Neutrophil (primary cell): Measurements from ENCODE around the gene PRR7.
"Not testable (repeated sequence)": the region's sequence is repeated elsewhere in the genome, so short reads cannot be mapped to it uniquely, and the experiment has no call there.

Experiments used
- H3K27ac ChIP-seq: fragments of 200-600 bp; sonication (generic); 2 replicates; pipeline ENCODE4 v1.5.1; 2016; ENCODE audit warnings: mild to moderate bottlenecking, moderate library complexity
- H3K27me3 ChIP-seq: fragments of 200-600 bp; sonication (generic); 2 replicates; pipeline ENCODE4 v1.6.0; 2016; ENCODE audit warnings: mild to moderate bottlenecking
- H3K36me3 ChIP-seq: fragments of 200-600 bp; sonication (generic); 2 replicates; pipeline ENCODE4 v1.5.1; 2017
- H3K4me1 ChIP-seq, 2 experiments: fragments of 200-600 bp in 1 of 2; sonication (generic) in 1 of 2; 1 replicate in 1 of 2; 2 replicates in 1 of 2; pipeline versions ENCODE4 v1.5.1 to v1.6.1; 2013 to 2016; ENCODE audit warnings: low read depth in 1 of 2, low read length in 1 of 2, mild to moderate bottlenecking in 1 of 2, moderate library complexity in 1 of 2; ENCODE audit not compliant: control insufficient read depth in 1 of 2, insufficient read depth in 1 of 2
- H3K4me3 ChIP-seq, 2 experiments: fragments of 200-600 bp in 1 of 2; sonication (generic) in 1 of 2; 1 replicate in 1 of 2; 2 replicates in 1 of 2; pipeline ENCODE4 v1.5.1; 2013 to 2016; ENCODE audit warnings: low read depth in 1 of 2, low read length in 1 of 2, mild to moderate bottlenecking in 1 of 2, moderate library complexity in 1 of 2
- H3K9me3 ChIP-seq: fragments of 200-600 bp; sonication (generic); 2 replicates; pipeline ENCODE4 v1.5.1; 2016
- TF ChIP-seq, protein P1 (sequence below): fragments of 200-600 bp; sonication (generic); IDR thresholded peaks from 2 replicates; pipeline ENCODE4 v1.5.1; 2016; ENCODE audit warnings: antibody characterized with exemption

PRR7 gene

DNA sequence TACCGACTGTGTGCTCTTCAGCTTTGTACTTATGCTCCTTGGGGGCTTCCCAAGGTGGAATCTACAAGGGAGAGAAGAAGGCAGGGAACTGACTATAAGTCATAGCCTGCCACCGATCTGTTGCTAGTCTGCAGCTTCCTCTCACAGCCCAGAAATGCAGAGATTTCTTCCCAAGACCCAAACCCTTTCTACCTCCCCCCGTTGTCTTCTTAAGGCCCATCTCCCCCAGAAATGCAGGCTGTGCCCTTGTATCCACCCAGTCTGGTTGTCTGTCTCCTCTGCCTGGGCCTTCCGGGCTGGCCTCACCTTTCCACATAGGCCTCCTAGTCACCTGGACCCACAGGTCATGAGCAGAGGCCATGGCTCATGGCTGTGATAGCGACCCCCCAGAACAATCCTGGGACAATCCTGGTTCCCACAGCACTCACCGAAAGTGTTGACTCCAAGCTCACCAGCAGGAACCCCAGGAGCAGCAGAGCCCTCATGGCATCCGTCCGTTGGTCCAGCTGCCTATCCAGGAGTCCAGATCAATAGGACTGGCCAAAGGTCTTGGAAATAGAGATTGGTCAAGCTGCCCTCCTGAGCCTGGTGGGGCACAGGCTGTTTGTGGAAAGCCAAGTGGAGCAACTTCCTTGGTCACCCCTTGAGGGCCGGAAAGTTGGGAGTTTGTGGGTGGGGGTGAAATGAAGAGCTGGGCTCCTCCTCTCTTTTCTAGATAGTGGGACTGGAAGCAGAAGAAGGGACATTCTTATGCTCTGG lies 37.4 kb upstream of the PRR7 start, which contains the start of gene F12:
F12 (minus strand) TSS at position 522 of the 759 bp plus-strand sequence; CDS start at position 485, 37 bp downstream.
- Histone ChIP-seq H3K27me3 (no peaks in the 10 kb centered on the region), H3K9me3 (no peaks in the 10 kb centered on the region), H3K36me3 (no peaks in the 10 kb centered on the region), H3K4me3 (no peak within 1 kb of the TSS), H3K4me1 (peaks cover 47 to 56% of the 10 kb centered on the region in 2 experiments), H3K27ac (no peak within 1 kb of the TSS)
- TF ChIP-seq, protein P1, sequence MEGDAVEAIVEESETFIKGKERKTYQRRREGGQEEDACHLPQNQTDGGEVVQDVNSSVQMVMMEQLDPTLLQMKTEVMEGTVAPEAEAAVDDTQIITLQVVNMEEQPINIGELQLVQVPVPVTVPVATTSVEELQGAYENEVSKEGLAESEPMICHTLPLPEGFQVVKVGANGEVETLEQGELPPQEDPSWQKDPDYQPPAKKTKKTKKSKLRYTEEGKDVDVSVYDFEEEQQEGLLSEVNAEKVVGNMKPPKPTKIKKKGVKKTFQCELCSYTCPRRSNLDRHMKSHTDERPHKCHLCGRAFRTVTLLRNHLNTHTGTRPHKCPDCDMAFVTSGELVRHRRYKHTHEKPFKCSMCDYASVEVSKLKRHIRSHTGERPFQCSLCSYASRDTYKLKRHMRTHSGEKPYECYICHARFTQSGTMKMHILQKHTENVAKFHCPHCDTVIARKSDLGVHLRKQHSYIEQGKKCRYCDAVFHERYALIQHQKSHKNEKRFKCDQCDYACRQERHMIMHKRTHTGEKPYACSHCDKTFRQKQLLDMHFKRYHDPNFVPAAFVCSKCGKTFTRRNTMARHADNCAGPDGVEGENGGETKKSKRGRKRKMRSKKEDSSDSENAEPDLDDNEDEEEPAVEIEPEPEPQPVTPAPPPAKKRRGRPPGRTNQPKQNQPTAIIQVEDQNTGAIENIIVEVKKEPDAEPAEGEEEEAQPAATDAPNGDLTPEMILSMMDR, result no peak

DNA sequence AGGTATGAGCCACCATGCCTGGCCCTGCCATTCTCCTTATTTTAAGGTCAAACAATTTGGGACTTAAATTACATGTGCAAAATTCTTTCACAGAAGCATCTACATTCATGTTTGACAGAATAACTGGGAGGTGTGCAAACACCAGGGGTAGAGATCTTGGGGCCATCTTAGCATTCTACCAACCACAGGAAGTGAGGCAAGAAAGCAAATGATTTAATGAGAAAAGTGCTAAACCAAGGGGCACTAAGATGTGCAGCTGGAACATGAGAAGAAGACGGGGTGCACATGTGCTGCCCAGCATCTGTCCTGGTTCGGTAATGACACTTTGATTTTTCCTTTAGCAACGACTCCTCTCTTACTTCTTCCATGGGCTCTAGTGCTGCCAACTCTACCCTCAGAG lies 36.0 kb upstream of the PRR7 start:
- TF ChIP-seq, protein P1, result no peak
- no peaks in the 10 kb centered on the region for H3K36me3 ChIP-seq
- no peak overlapping the region for H3K4me3 ChIP-seq
- H3K9me3 ChIP-seq, result no peaks in the 10 kb centered on the region
- H3K27ac ChIP-seq, result no peak overlapping the region
- H3K27me3 ChIP-seq, result no peaks in the 10 kb centered on the region
- peaks cover 41 to 51% of the 10 kb centered on the region in 2 experiments for H3K4me1 ChIP-seq

DNA sequence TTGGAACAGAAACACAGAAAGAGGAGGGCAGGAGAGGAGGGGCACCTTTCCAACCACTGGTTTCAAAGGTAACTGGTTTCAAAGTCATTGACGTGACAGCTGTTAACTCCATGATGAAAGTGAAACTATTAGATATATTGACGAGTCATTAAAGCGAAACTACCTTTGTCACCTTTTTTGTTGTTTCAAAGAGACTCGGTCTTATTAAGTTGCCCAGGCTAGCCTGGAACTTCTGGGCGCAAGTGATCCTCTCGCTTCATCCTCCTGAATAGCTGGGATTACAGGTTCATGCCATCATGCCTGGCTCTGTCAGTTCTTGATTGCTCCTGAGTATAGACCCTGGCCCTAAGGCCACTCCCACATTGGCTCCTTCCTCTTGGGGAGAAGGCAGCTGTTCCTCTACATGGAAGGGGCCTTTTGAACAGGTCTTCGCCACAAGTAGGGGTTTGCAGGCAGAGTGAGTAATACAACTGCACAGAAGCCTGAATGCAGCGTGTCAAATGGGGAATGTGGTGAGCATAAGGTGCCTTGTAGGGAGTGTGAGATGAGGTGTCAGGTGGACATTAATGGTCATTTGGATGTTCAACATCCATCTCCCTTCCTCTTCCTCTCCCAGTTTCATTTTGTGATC lies 33.9 kb upstream of the PRR7 start:
- Histone ChIP-seq H3K27me3 (no peaks in the 10 kb centered on the region), H3K4me1 (peaks cover 48 to 59% of the 10 kb centered on the region in 2 experiments), H3K27ac (peak overlapping the region; percentile 46), H3K36me3 (no peaks in the 10 kb centered on the region), H3K9me3 (no peaks in the 10 kb centered on the region), H3K4me3 (no peak overlapping the region)
- TF ChIP-seq, protein P1, result no peak

GRCh38 chr5:177414481-177414880 lies 32.1 kb upstream of the PRR7 start:
- Histone ChIP-seq H3K27ac (no peak overlapping the region), H3K9me3 (no peaks in the 10 kb centered on the region), H3K36me3 (no peaks in the 10 kb centered on the region), H3K4me3 (no peak overlapping the region), H3K4me1 (peaks cover 64 to 68% of the 10 kb centered on the region in 2 experiments), H3K27me3 (no peaks in the 10 kb centered on the region)
- TF ChIP-seq, protein P1, result no peak

GRCh38 chr5:177417081-177417480 lies 29.5 kb upstream of the PRR7 start:
- H3K27me3 ChIP-seq, H3K36me3 ChIP-seq, H3K9me3 ChIP-seq: not testable (repeated sequence)
- Histone ChIP-seq H3K27ac (peak overlapping the region; percentile 87), H3K4me1 (peaks cover 73 to 76% of the 10 kb centered on the region in 2 experiments), H3K4me3 (peak overlapping the region in 1 of 2 experiments; percentile 18)

DNA sequence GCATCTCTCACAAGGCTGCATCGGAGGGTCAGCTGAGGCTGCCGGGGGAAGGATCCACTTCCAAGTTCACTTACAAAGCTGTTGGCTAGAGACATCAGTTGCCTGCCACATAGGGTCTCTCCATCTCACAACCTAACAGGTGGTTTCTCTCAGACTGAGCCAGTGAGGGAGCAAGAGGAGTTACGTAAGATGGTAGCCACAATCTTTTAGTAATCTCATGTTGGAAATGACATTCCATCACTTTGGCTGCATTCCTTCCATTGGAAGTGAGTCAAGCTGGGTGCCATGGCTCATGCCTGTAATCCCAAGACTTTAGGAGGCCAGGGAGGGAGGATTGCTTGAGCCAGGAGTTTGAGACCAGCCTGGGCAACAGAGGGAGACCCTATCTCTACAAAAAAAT lies 27.6 kb upstream of the PRR7 start:
- Histone ChIP-seq H3K27ac (peak overlapping the region; percentile 77), H3K27me3 (no peaks in the 10 kb centered on the region), H3K9me3 (no peaks in the 10 kb centered on the region), H3K36me3 (no peaks in the 10 kb centered on the region), H3K4me1 (peaks cover 66 to 69% of the 10 kb centered on the region in 2 experiments), H3K4me3 (no peak overlapping the region)
- TF ChIP-seq, protein P1, result no peak

- not testable (repeated sequence) for H3K36me3 ChIP-seq, H3K27me3 ChIP-seq, H3K4me3 ChIP-seq, H3K9me3 ChIP-seq
- H3K4me1 ChIP-seq, result peaks cover 67 to 75% of the 10 kb centered on the region in 2 experiments
- H3K27ac ChIP-seq, result peak overlapping the region; percentile 5
Observed at GRCh38 chr5:177420472-177420871, 26.1 kb upstream of the PRR7 start.
